Activated B cell treated with CpG ODN at 0.5 μM for 24 hours (primary cell): ENCODE results near the gene LGR5. TPM values are rescaled to one million over a fixed set of nuclear protein-coding genes. Genes with fewer than 3 reads are reported as not detected.

Source experiments
- ATAC-seq: fragments of 200-7000 bp; cut with Tn5 transposase; one replicate; pipeline ENCODE4 v1.10.0; 2021; ENCODE audit warnings: low read depth, mild to moderate bottlenecking, moderate library complexity
- CTCF ChIA-PET: fragments of 350-600 bp; sonication (Branson Sonifier 250); formaldehyde crosslinking; loops from one replicate; lab custom pipeline; 2021; ENCODE audit warnings: antibody characterized with exemption; lab: Charles Lee
- POLR2A ChIA-PET: fragments of 350-600 bp; sonication (Branson Sonifier 250); formaldehyde crosslinking; loops from one replicate; lab custom pipeline; 2021; ENCODE audit warnings: antibody characterized with exemption; lab: Charles Lee
- DNase-seq: peaks from one replicate; pipeline ENCODE4 v3.0.0; 2022
- H3K27ac Mint-ChIP-seq: one replicate; pipeline ENCODE4 v1.8.0; 2020; ENCODE audit warnings: mixed read lengths
- H3K27me3 Mint-ChIP-seq: one replicate; pipeline ENCODE4 v1.8.0; 2021; ENCODE audit warnings: mixed read lengths
- H3K36me3 Mint-ChIP-seq: one replicate; pipeline ENCODE4 v1.8.0; 2021; ENCODE audit warnings: low read depth, mixed read lengths
- H3K4me1 Mint-ChIP-seq: one replicate; pipeline ENCODE4 v1.8.0; 2021; ENCODE audit warnings: mixed read lengths
- H3K4me3 Mint-ChIP-seq: one replicate; pipeline ENCODE4 v1.8.0; 2020; ENCODE audit warnings: mild to moderate bottlenecking, mixed read lengths
- H3K9me3 Mint-ChIP-seq: one replicate; pipeline ENCODE4 v1.8.0; 2020; ENCODE audit warnings: mixed read lengths
- intact Hi-C: fragments of 100-400 bp; cut with micrococcal nuclease; formaldehyde crosslinking; loops from one replicate; pipeline ENCODE4 v1.15.1; 2024
- total RNA-seq: library from RNA; stranded (reverse); gene quantifications from 2 replicates; pipeline ENCODE4 v1.2.3, GENCODE V29; 2022
- TF ChIP-seq, protein P1 (sequence below): fragments of 200-600 bp; IDR thresholded peaks from one replicate; pipeline ENCODE4 v1.8.0; 2022; ENCODE audit warnings: antibody characterized with exemption, mild to moderate bottlenecking

The LGR5 gene
- total RNA-seq, 1 donor from 2014 or later, result not detected

DNA sequence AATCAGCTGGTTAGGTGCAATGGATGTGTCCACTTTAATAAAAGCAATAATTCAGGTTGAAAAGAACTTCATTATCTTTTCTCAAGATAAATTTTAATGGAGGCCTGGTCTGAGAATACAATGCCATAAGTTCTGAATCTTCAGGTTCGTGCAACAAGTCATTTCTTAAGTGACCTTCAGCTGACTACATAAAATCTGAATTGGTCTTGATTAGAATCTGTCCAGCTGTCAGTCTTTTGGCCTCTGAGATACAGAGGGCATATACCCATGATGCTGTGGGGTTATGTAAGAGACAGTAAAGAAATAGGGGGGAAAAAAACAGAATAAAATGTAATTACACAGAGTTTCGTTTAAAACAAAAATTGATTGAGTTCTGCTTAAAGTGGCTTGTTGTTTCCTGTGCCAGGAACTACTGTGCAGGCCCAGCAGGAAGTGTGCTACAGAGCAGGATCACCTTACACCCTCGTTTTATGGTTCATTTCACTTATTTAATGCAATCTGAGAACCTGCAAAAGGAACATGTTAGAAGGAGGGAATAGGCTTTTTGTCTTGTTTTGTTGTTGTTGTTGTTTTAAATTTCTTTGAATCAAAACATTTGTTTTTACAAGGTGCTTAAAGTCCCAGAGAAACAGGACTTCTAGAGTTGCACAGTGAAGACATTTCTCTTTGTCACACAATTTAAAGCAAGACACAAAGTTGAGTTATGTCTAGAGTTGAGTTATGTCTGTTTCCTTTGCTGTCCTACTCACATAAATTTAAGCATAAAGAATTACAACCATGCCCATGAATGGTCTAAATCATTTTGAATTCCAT, 64.2 kb downstream of the LGR5 start:
- CTCF ChIA-PET, result no interaction called here
- Mint-ChIP-seq H3K9me3 (no peaks in the 10 kb centered on the region), H3K27me3 (peaks cover 2% of the 10 kb centered on the region), H3K27ac (peak overlapping the region; percentile 82), H3K4me1 (peaks cover 15% of the 10 kb centered on the region), H3K36me3 (no peaks in the 10 kb centered on the region), H3K4me3 (peak overlapping the region; percentile 39)
- no peak for ATAC-seq
- POLR2A ChIA-PET, result no interaction called here
- TF ChIP-seq, protein P1, sequence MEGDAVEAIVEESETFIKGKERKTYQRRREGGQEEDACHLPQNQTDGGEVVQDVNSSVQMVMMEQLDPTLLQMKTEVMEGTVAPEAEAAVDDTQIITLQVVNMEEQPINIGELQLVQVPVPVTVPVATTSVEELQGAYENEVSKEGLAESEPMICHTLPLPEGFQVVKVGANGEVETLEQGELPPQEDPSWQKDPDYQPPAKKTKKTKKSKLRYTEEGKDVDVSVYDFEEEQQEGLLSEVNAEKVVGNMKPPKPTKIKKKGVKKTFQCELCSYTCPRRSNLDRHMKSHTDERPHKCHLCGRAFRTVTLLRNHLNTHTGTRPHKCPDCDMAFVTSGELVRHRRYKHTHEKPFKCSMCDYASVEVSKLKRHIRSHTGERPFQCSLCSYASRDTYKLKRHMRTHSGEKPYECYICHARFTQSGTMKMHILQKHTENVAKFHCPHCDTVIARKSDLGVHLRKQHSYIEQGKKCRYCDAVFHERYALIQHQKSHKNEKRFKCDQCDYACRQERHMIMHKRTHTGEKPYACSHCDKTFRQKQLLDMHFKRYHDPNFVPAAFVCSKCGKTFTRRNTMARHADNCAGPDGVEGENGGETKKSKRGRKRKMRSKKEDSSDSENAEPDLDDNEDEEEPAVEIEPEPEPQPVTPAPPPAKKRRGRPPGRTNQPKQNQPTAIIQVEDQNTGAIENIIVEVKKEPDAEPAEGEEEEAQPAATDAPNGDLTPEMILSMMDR, result no peak
- intact Hi-C loops, result no loop called here
- no peak for DNase-seq

DNA sequence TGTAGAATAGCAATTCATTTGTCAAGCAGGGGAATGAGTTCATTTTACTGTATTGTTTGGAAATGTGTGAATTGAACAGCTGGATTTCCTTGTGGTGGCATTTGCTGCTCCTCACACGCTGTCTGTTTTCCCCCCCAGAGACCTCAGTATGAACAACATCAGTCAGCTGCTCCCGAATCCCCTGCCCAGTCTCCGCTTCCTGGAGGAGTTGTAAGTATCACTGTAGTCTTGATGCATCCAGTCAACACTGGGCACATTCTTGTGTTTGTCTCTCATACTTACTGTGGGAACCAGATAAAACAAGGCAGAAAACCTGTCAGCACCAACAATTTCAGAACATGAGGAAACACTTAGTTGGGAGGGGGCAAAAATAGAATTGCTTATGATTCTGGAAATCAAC, 64.9 kb downstream of the LGR5 start:
- Mint-ChIP-seq H3K4me1 (peaks cover 15% of the 10 kb centered on the region), H3K27ac (no peak overlapping the region)
- CTCF ChIA-PET, result no interaction called here

DNA sequence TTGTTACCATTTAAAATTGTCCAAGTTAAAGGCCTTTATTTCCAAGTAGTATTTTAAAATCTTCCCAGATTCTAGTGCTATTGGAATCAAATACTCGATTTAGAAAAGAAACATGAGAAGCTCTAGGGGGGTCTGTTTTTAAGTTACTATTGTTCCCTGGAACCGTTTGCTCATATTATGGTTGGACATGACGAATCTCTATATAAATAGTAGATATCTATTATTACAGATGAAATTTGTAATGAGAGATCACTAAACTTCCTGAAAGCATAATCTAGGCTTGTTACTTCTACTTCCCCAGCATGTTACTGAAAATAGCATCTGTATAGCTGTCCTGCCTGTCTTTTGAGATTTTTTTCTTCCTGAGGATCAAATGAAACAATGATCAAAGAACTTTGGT, 70.1 kb downstream of the LGR5 start:
- Mint-ChIP-seq H3K4me1 (no peaks in the 10 kb centered on the region), H3K9me3 (no peaks in the 10 kb centered on the region), H3K4me3 (no peak overlapping the region), H3K36me3 (no peaks in the 10 kb centered on the region), H3K27me3 (peaks cover 15% of the 10 kb centered on the region), H3K27ac (no peak overlapping the region)
- intact Hi-C loops, result no loop called here
- ChIA-PET POLR2A (no interaction called here), CTCF (no interaction called here)
- DNase-seq (no peak), ATAC-seq (no peak)
- TF ChIP-seq, protein P1, result no peak

More for the DNA sequence above, 64.9 kb downstream of the LGR5 start:
- Mint-ChIP-seq H3K36me3 (no peaks in the 10 kb centered on the region), H3K9me3 (no peaks in the 10 kb centered on the region), H3K4me3 (no peak overlapping the region), H3K27me3 (peaks cover 2% of the 10 kb centered on the region)
- TF ChIP-seq, protein P1, result no peak
- ATAC-seq, result no peak
- no peak for DNase-seq
- POLR2A ChIA-PET, result no interaction called here
- intact Hi-C loops, result no loop called here

DNA sequence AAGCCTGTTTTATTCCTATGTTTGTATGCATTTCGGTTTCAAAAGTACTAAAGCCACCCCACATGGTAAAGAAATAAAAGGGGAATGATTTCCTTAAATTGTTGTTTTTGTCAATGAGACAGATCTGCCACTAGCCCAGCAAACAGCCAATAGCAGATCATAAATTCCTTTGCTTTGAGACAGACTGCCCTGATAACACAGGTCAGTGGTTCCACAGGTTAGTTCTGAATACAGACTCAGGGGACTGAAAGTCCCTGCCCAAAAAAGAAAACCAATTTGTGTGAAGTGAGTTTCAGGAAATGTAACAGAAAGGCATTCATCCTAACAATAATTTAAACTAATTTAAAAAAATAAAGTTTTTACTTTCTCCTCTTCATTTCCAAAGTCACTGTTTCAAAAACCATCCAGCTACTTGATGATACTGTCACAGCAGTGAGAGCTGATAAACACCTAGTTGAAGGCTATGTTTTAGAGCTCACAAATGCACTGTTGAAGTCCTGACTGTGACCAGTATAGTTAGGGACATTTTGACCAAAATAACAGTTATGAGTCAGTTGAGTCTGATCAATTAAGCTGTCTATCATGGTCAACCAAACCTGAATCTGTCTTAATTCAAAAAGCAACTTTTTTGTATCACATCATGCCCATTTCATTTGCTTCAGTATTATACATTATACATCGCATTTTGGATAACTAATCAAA, 77.7 kb downstream of the LGR5 start:
- ATAC-seq (no peak), DNase-seq (no peak)
- Mint-ChIP-seq H3K4me1 (no peaks in the 10 kb centered on the region), H3K9me3 (peaks cover 4% of the 10 kb centered on the region), H3K27ac (no peak overlapping the region), H3K27me3 (peaks cover 19% of the 10 kb centered on the region), H3K4me3 (no peak overlapping the region), H3K36me3 (no peaks in the 10 kb centered on the region)
- TF ChIP-seq, protein P1, result no peak
- intact Hi-C loops, result no loop called here
- CTCF ChIA-PET, result no interaction called here
- POLR2A ChIA-PET, result no interaction called here

DNA sequence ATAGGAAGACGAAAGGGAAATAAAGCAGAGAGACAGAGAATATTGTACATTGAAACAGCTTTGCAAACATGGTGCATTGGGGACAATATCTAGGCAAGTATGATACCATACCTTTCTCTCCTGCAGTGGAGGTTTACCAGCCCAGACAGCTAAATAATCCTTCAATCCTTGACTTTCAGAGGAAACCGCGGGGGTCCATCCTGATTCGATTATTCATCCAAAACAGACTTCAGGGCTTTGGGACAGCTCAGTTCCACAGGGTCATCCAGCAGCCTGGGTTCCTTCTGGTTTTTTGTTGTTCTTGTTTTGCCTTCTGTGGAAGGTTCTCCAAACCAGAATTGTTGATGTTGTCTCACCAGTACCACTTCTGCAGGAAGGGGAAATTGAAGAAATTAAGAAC, 81.5 kb downstream of the LGR5 start:
- H3K4me3 Mint-ChIP-seq, result no peak overlapping the region
- peaks cover 17% of the 10 kb centered on the region for H3K27me3 Mint-ChIP-seq
- TF ChIP-seq, protein P1, result no peak
- intact Hi-C loops, result no loop called here
- ChIA-PET POLR2A (no interaction called here), CTCF (no interaction called here)
- no peak overlapping the region for H3K27ac Mint-ChIP-seq
- H3K36me3 Mint-ChIP-seq, result no peaks in the 10 kb centered on the region
- no peak for DNase-seq
- peaks cover 4% of the 10 kb centered on the region for H3K9me3 Mint-ChIP-seq
- ATAC-seq, result no peak
- no peaks in the 10 kb centered on the region for H3K4me1 Mint-ChIP-seq
